ENCODE results near the gene CFLAR. TPM values are rescaled to one million over a fixed set of nuclear protein-coding genes. Genes with fewer than 3 reads are reported as not detected.
A peak's percentile ranks its signal among the peaks of the same experiment; 100 is the strongest.

The CFLAR gene
- total RNA-seq, 4 donors from 2014 or later: 157 to 492 (median 249) TPM

DNA sequence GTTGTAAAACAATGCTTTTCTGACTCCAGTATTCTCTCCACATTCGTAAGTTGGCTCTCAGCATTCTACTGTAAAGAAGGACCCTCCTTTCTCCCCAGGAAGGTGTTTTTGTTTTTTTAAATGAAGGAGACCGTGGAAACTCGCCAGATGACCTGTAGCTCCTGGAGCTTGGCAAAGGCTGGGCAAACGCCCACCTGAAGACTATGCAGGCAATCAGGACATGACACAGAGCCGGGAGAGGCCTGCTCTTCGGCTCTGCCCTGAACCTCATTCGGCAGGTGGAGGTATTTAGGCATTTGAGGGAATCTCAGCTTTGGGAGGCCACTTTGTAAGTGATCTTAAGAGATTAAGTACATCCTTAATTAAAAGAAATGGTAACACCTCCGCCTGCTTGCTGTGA lies 84.4 kb downstream of the CFLAR start:
- peaks cover 7 to 10% of the 10 kb centered on the region in 2 donors for H3K36me3 ChIP-seq
- WGBS, 2 donors: 35 to 54% methylated on average over 8 of the region's 8 CpGs
- peaks cover 11 to 17% of the 10 kb centered on the region in 2 donors for H3K4me1 ChIP-seq
- intact Hi-C loops (cut with DNase I): no loop called here
- H3K9me3 ChIP-seq: no peaks in the 10 kb centered on the region
- no peak overlapping the region for H3K4me3 ChIP-seq (replicated peaks in 1 of 3)
- DNase-seq: peak; percentile 66 to 81
- H3K27me3 ChIP-seq: no peaks in the 10 kb centered on the region
- TF ChIP-seq, protein P1, sequence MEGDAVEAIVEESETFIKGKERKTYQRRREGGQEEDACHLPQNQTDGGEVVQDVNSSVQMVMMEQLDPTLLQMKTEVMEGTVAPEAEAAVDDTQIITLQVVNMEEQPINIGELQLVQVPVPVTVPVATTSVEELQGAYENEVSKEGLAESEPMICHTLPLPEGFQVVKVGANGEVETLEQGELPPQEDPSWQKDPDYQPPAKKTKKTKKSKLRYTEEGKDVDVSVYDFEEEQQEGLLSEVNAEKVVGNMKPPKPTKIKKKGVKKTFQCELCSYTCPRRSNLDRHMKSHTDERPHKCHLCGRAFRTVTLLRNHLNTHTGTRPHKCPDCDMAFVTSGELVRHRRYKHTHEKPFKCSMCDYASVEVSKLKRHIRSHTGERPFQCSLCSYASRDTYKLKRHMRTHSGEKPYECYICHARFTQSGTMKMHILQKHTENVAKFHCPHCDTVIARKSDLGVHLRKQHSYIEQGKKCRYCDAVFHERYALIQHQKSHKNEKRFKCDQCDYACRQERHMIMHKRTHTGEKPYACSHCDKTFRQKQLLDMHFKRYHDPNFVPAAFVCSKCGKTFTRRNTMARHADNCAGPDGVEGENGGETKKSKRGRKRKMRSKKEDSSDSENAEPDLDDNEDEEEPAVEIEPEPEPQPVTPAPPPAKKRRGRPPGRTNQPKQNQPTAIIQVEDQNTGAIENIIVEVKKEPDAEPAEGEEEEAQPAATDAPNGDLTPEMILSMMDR (IDR thresholded peaks at IDR 0.05): no peak
- no peak for TF ChIP-seq POLR2A (IDR thresholded peaks at IDR 0.05)
- peak overlapping the region in 1 of 3 donors; percentile 14 for H3K27ac ChIP-seq

DNA sequence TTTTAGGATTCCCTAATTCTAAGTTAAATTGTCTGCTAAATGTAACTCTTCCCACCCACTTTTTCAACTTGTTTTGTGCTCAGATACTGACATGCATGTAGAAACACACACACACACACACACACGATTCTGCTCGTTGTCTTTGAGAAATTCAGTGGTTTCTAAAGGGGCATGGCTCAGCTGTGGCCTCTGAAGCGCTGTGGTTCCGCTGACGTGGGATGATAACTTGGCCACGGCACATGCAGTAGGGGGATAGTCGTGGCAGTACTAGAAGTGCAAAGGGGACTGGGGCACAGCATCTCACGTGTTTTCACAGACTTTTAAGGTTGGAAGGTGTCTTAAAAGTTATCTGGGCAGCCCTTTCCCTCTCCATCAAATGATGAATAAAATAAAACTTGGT lies 85.4 kb downstream of the CFLAR start:
- H3K9me3 ChIP-seq: no peaks in the 10 kb centered on the region
- intact Hi-C loops (cut with DNase I): no loop called here
- no peak overlapping the region for H3K27ac ChIP-seq
- H3K36me3 ChIP-seq: peaks cover 1 to 3% of the 10 kb centered on the region in 2 donors
- H3K4me1 ChIP-seq: peaks cover 11 to 17% of the 10 kb centered on the region in 2 donors
- TF ChIP-seq, protein P1 (IDR thresholded peaks at IDR 0.05): no peak
- TF ChIP-seq POLR2A (IDR thresholded peaks at IDR 0.05): no peak
- H3K27me3 ChIP-seq: no peaks in the 10 kb centered on the region
- no peak for DNase-seq
- WGBS, 2 donors: 90 to 92% methylated on average over 8 of the region's 8 CpGs
- H3K4me3 ChIP-seq (replicated peaks in 1 of 3): no peak overlapping the region

DNA sequence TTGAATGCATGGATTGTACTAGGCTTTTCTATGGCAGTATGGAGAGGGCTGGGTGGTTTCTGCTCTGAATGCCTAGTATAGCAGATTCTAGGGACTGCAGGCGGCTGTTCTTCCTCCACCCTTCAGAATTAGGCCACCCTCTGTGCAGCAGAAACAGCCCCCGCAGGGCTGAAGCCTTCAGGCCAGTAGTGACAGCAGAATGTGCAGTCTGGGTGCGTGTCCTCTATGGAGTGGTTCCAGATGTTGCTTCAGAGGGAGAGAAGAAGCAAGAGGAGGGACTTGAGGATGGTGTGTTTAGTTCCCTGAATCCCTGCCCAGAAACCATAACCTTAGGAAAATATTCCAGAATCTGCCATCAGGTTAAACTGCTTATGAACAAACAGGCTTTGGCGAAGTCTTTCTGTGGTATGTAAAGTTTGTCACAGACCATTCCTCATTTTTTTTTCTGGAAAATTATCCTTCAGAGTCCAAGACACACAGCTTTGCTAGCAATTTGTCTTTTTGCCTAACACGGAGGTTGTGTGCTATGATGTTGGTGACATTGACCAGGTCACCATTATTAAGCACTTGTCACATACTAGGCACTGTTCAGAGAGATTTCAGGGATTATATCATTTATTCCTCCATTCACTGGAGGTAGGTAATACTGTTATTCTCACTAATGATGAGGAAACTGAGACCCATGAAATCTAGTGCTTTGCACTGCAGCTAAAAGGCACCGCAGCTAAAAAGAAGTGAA lies 88.1 kb downstream of the CFLAR start:
- no peaks in the 10 kb centered on the region for H3K27me3 ChIP-seq
- TF ChIP-seq POLR2A (IDR thresholded peaks at IDR 0.05): no peak
- TF ChIP-seq, protein P1 (IDR thresholded peaks at IDR 0.05): no peak
- 65 to 66% methylated on average over 6 of the region's 6 CpGs for WGBS, 2 donors
- peaks cover 11 to 17% of the 10 kb centered on the region in 2 donors for H3K4me1 ChIP-seq
- intact Hi-C loops (cut with DNase I): no loop called here
- H3K4me3 ChIP-seq (replicated peaks in 1 of 3): no peak overlapping the region
- no peaks in the 10 kb centered on the region for H3K36me3 ChIP-seq
- no peak overlapping the region for H3K27ac ChIP-seq
- H3K9me3 ChIP-seq: no peaks in the 10 kb centered on the region
- DNase-seq: no peak

DNA sequence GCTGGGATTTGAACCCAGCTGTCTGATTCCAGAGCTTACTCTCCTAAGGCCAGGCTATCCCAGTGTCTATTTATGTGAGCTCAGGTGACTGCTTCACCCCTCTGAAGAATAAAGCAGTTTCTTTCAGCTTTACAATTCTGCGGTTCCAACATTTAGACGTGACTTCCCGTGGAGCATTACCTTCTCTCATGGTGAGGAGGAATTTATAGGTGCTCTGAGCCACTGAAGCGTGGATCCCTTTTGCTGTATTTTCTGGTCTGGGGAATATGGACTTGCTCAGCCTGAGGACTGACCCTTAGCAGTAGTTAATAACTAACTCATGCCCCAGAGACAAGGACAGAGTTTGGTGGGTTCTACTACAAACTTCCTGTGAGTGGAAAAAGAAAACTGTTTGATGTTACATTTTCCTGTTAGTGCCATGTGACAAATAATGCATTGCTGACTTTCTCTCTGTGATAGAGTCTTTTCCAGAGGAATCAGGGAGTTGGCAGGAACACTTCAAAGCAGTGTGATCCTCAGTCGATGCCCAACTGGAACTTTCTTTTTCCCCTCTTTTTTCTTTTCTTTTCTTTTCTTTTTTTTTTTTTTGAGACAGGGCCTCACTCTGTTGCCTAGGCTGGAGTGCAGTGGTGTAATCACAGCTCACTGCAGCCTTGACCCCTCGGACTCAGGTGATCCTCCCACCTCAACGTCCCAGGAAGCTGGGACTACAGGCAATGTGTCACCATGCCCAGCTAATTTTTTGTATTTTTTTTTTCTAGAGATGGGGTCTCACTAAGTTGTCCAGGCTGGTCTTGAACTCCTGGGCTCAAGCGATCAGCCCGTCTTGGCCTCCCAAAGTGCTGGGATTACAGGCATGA lies 88.9 kb downstream of the CFLAR start:
- no peaks in the 10 kb centered on the region for H3K9me3 ChIP-seq
- H3K4me3 ChIP-seq (replicated peaks in 1 of 3): no peak overlapping the region
- no peak overlapping the region for H3K27ac ChIP-seq
- H3K4me1 ChIP-seq: peaks cover 10 to 12% of the 10 kb centered on the region in 2 donors
- no peaks in the 10 kb centered on the region for H3K27me3 ChIP-seq
- no peaks in the 10 kb centered on the region for H3K36me3 ChIP-seq
- no peak for DNase-seq
- TF ChIP-seq, protein P1 (IDR thresholded peaks at IDR 0.05): no peak
- TF ChIP-seq POLR2A (IDR thresholded peaks at IDR 0.05): no peak
- intact Hi-C loops (cut with DNase I): no loop called here
- 84 to 85% methylated on average over 9 of the region's 9 CpGs for WGBS, 2 donors

DNA sequence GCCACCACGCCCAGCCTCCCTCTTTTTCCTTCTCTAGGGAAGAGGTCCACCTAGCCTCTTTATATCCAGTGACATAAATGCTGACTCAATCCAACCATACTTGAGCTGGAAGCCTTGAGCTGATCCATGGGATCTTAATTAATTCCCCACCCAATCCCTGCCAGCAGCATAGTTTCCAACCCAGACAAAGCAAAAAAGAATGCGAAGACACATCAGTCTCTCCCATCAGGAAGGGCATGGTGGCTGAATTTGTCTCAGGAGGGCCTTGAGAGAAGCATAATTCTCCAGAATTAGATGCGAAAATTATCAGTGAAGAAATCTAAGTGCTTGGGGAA lies 89.5 kb downstream of the CFLAR start:
- DNase-seq: no peak
- Histone ChIP-seq H3K4me1 (peaks cover 4 to 6% of the 10 kb centered on the region in 2 donors), H3K36me3 (no peaks in the 10 kb centered on the region), H3K27me3 (no peaks in the 10 kb centered on the region), H3K27ac (no peak overlapping the region), H3K9me3 (no peaks in the 10 kb centered on the region), H3K4me3 (replicated peaks in 1 of 3) (no peak overlapping the region)
- TF ChIP-seq, protein P1 (IDR thresholded peaks at IDR 0.05): no peak
- no peak for TF ChIP-seq POLR2A (IDR thresholded peaks at IDR 0.05)
- WGBS, 2 donors: 92 to 93% methylated on average over 3 of the region's 3 CpGs
- intact Hi-C loops (cut with DNase I): no loop called here

Data from thyroid gland (tissue), 4 donors.